Prostate gland (tissue), 2 donors: ENCODE measurements around the gene YARS1.

Experiments
- POLR2A ChIP-seq: fragments of 450-650 bp; IDR thresholded peaks from one replicate; pipeline ENCODE4 v1.6.1; 2016; ENCODE audit warnings: antibody characterized with exemption, mild to moderate bottlenecking
- POLR2AphosphoS5 ChIP-seq: sonication (generic); formaldehyde crosslinking; IDR thresholded peaks from one replicate; pipeline ENCODE4 v1.6.1; 2017; ENCODE audit warnings: antibody characterized with exemption
- TF ChIP-seq, protein P1 (sequence below), 4 experiments: fragments of 200-600 bp in 2 of 4; fragments of 450-650 bp in 2 of 4; sonication (generic) in 2 of 4; IDR thresholded peaks; 1 replicate in 3 of 4; 2 replicates in 1 of 4; pipeline ENCODE4 v1.5.1; 2016 to 2019; ENCODE audit warnings: antibody characterized with exemption in 4 of 4, mild to moderate bottlenecking in 2 of 4, moderate library complexity in 2 of 4

DNA sequence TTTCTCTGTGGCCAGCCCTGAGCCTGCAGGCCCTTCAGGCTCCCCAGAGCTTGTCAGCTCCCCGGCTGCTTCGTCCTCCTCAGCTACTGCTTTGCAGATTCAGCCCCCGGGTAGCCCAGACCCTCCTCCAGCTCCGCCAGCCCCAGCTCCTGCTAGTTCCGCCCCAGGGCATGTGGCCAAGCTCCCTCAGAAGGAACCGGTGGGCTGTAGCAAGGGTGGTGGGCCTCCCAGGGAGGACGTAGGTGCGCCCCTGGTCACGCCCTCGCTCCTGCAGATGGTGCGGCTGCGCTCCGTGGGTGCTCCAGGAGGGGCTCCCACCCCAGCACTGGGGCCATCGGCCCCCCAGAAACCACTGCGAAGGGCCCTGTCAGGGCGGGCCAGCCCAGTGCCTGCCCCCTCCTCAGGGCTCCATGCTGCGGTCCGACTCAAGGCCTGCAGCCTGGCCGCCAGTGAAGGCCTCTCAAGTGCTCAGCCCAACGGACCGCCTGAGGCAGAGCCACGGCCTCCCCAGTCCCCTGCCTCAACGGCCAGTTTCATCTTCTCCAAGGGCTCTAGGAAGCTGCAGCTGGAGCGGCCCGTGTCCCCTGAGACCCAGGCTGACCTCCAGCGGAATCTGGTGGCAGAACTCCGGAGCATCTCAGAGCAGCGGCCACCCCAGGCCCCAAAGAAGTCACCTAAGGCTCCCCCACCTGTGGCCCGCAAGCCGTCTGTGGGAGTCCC, 45.4 kb downstream of the YARS1 start:
- TF ChIP-seq, protein P1, sequence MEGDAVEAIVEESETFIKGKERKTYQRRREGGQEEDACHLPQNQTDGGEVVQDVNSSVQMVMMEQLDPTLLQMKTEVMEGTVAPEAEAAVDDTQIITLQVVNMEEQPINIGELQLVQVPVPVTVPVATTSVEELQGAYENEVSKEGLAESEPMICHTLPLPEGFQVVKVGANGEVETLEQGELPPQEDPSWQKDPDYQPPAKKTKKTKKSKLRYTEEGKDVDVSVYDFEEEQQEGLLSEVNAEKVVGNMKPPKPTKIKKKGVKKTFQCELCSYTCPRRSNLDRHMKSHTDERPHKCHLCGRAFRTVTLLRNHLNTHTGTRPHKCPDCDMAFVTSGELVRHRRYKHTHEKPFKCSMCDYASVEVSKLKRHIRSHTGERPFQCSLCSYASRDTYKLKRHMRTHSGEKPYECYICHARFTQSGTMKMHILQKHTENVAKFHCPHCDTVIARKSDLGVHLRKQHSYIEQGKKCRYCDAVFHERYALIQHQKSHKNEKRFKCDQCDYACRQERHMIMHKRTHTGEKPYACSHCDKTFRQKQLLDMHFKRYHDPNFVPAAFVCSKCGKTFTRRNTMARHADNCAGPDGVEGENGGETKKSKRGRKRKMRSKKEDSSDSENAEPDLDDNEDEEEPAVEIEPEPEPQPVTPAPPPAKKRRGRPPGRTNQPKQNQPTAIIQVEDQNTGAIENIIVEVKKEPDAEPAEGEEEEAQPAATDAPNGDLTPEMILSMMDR (IDR thresholded peaks at IDR 0.05): no peak
- no peak for TF ChIP-seq POLR2AphosphoS5
- TF ChIP-seq POLR2A: no peak
